HTR-8/SVneo (cell line): ENCODE measurements around the gene TOMM7.
"Not testable (repeated sequence)": the region's sequence is repeated elsewhere in the genome, so short reads cannot be mapped to it uniquely, and the experiment has no call there.

ENCODE experiments used
- DNase-seq: peaks from one replicate; pipeline ENCODE4 v3.0.0; 2011; ENCODE audit warnings: low spot score, mixed read lengths; ENCODE audit not compliant: insufficient read length
- FAIRE-seq: peaks from 2 replicates; lab custom pipeline; 2011; peaks lifted over from hg19 to GRCh38; lab: Jason Lieb, UNC

The TOMM7 gene

DNA sequence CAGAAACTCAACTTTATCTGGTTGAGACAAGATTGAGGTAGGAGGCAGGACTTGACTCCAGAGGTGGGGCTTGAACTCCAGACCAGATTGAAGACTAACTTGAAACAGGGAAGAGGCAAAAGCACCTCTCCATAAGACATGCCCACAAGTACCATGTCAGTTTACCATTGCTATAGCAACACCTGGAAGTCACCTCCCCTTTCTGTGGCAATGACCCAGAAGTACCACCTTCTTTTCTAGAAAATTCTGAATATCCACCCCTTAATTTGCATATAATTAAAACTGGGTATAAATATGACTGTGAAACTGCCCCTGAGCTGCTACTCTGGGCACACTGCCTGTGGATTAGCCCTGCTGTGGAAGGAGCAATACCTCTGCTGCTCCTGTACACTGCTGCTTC lies 4.9 kb upstream of the TOMM7 start:
- no peak for FAIRE-seq
- no peak for DNase-seq

- no peak for DNase-seq
- FAIRE-seq, result peak; percentile 38
These were observed 3.9 kb upstream of the TOMM7 start for GRCh38 chr7:22826593-22826992.

- DNase-seq (no peak), FAIRE-seq (no peak)
These were observed 2.1 kb upstream of the TOMM7 start for GRCh38 chr7:22824760-22825159.

- FAIRE-seq (no peak), DNase-seq (no peak)
These were observed 471 bp upstream of the TOMM7 start for GRCh38 chr7:22823142-22823497.

GRCh38 chr7:22821702-22822485 lies 755 bp downstream of the TOMM7 start:
- FAIRE-seq (no peak), DNase-seq (no peak)

DNA sequence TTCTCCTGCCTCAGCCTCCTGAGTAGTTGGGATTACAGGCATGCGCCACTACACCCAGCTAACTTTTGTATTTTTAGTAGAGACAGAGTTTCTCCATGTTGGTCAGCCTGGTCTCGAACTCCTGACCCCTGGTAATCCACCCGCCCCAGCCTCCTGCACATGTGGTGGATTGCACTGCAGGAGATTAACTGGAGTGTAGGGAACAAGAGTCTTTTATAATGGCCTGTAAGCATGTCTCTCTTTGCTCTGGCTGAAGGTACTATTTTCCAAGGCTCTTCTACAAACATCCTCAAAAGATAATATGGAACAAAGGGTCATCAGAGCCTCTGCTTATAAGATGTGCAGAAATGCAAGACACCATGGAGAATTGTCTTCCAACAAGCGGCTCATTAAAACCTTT lies 3.2 kb downstream of the TOMM7 start:
- DNase-seq (no peak), FAIRE-seq (no peak)

GRCh38 chr7:22814261-22815208 lies 8.1 kb downstream of the TOMM7 start:
- DNase-seq (peak; percentile 49), FAIRE-seq (no peak)

DNA sequence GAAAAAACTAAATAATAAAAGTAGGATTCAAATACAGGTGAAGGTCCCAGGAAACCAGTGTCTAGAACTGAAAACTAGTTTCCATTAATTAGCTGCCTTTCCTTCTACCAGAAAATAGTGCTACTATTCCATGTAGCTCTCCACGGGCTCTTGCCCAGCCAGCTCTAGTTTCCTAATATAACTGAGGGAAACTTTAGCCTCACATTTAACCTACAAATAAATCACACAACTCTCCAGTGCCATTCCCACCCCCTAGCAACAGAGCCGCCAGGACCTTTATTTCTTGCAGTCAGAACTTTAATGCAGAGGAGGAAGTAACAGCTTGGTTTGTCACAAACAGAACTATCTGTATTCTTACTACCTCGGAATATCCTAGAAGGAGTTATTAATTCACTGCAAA lies 10.3 kb downstream of the TOMM7 start:
- no peak for FAIRE-seq
- no peak for DNase-seq

GRCh38 chr7:22811746-22812280 lies 10.8 kb downstream of the TOMM7 start:
- DNase-seq, result no peak
- FAIRE-seq, result no peak

DNA sequence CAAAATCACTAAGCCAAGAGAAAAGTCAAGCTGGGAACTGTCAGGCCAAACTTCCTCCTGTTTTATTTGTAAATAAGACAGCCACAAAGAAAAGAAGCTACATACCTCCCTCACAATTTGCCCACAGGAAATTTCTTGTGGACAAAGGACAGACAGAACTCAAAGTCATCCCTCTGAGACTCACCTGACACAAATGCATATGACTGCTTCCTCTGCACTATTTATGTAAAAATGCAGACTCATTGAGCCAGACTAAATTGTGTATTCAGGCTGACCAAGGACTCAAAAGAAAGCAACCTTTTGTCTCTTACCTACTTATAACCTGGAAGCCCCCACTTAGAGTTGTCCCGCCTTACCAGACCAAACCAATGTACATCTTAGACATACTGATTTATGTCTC lies 11.8 kb downstream of the TOMM7 start:
- FAIRE-seq, result no peak
- DNase-seq, result no peak

- DNase-seq (no peak), FAIRE-seq (no peak)
These were observed 12.6 kb downstream of the TOMM7 start for GRCh38 chr7:22809902-22810642.

DNA sequence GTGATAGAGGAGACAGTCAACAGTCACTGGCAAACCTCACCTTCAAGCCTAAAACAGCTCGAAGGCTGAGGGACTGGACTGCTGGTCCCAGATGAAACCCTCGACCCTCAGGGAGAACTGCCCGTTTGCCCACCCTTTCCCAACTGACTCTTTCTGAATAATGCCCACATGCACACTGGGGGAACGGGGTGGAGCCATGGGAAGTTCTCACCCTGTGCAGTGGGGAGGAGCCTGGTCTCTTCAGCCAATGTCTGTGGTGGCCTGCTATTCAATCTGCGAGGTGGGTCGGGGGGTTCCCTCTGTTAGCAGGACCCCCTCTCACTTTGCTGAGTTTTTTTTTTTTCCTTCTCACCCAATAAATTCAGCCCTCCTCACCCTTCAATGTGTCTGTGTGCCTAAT lies 14.5 kb downstream of the TOMM7 start:
- FAIRE-seq (no peak), DNase-seq (no peak)

DNA sequence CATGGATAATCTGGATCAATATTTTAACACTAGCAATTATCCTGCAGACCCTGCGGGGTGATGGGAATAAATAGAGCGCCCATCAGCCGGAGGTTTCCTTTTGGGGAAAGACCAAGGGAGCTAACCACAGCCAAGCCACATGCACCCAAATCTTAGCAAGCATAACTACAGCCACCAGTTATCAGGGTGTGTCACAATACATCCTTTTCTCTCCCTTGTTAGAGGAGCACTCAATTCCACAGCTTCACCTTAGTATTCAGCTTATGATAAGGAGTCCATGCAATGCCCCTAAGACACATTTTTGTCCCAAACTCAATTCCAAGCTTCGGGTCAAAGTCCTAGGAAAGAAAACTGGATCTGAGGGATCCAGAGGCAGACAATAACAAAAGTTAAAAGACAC lies 15.9 kb downstream of the TOMM7 start:
- FAIRE-seq (no peak), DNase-seq (no peak)

GRCh38 chr7:22805227-22805626 lies 17.4 kb downstream of the TOMM7 start:
- DNase-seq, result no peak
- no peak for FAIRE-seq

DNA sequence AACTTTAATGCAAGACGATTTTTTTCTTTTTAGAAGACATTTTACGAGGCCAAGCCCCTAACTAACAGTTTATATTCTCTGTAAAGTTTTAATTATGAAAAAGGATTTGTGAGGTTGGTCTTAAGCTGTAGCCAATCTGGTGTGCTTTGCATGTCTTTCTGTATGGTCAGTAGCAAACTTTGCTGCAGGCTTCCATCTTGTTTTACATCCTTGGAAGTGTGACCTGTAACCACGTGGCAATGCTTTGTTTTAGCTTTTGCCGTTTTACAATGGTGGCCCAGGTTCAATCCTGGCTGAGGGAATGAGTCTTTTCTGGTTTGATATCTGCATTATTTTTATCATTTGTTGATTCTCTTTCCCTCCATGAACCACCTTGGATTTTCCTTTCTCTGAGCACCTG lies 19.8 kb downstream of the TOMM7 start:
- FAIRE-seq, DNase-seq: not testable (repeated sequence)

- FAIRE-seq, result no peak
- DNase-seq, result no peak
These were observed 20.2 kb downstream of the TOMM7 start for GRCh38 chr7:22802426-22802825.

GRCh38 chr7:22801912-22802311 lies 20.7 kb downstream of the TOMM7 start:
- FAIRE-seq (no peak), DNase-seq (no peak)

- no peak for DNase-seq
- FAIRE-seq, result no peak
These were observed 23.0 kb downstream of the TOMM7 start for GRCh38 chr7:22799633-22800032.

DNA sequence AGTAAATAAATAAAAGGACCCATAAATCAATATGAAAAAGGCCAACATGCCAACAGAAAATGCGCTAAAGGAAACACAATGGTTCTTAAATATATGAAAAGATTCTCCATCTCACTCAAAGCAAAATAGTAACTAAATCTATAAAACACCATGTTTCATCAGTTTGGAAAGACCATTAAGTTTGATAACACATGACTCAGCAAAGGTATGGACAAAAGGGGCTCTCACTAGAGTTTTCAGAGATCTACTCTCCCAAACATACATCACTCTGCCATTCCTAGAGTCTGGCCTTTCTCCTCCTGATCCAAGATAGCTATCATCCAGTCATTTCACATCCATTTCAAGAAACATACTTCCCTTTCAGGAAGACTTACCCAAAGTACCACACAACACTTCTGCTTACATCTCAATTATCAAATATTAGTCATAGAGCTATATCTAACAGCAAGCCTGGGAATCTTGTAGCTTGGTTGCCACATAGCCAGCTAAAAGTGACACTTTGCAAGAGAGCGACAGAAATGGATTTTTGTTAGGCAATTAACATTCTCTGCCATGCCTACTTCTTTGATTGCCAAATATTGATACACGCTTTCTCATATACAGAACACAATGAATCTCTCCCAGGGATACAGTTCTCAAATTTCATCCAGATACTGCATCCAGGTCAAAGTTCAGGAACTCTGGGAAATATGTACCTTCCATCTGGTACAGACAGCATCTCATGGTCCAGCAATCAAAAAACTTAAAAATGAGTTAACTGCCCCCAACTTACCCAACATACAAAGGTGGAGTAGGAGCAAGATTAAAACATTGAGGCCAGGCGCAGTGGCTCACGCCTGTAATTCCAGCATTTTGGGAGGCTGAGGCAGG lies 28.8 kb downstream of the TOMM7 start:
- no peak for FAIRE-seq
- DNase-seq, result no peak
